SU-DHL-6 (cell line): ENCODE measurements around the gene MAPK8IP1.

ENCODE experiments used
- CTCF ChIP-seq: fragments of 200-600 bp; sonication (generic); IDR thresholded peaks from one replicate; pipeline ENCODE4 v1.5.1; 2017; ENCODE audit warnings: antibody characterized with exemption, mild to moderate bottlenecking, low read length, moderate library complexity; ENCODE audit not compliant: insufficient read depth, poor library complexity, severe bottlenecking
- EZH2phosphoT487 ChIP-seq: fragments of 200-600 bp; sonication (generic), shearing (Covaris generic); conservative IDR thresholded peaks from 2 replicates; pipeline ENCODE4 v1.6.1; 2018; ENCODE audit warnings: mild to moderate bottlenecking, antibody characterized with exemption, low read length, moderate library complexity, mixed read lengths

- TF ChIP-seq CTCF (no peak), EZH2phosphoT487 (no peak)
Measured at GRCh38 chr11:45855308-45855707, 30.1 kb upstream of the MAPK8IP1 start.
